GM21528 (cell line): Measurements from ENCODE around the gene TM7SF3.
A peak's percentile ranks its signal among the peaks of the same experiment; 100 is the strongest.
"Not testable (repeated sequence)": the region's sequence is repeated elsewhere in the genome, so short reads cannot be mapped to it uniquely, and the experiment has no call there.

Experiments used
- ATAC-seq: cut with Tn5 transposase; IDR thresholded peaks from one replicate; pipeline ENCODE4 v1.9.1; 2021; ENCODE audit warnings: mild to moderate bottlenecking, moderate library complexity; ENCODE audit not compliant: unreplicated experiment, low FRiP score

TM7SF3 gene, protein sequence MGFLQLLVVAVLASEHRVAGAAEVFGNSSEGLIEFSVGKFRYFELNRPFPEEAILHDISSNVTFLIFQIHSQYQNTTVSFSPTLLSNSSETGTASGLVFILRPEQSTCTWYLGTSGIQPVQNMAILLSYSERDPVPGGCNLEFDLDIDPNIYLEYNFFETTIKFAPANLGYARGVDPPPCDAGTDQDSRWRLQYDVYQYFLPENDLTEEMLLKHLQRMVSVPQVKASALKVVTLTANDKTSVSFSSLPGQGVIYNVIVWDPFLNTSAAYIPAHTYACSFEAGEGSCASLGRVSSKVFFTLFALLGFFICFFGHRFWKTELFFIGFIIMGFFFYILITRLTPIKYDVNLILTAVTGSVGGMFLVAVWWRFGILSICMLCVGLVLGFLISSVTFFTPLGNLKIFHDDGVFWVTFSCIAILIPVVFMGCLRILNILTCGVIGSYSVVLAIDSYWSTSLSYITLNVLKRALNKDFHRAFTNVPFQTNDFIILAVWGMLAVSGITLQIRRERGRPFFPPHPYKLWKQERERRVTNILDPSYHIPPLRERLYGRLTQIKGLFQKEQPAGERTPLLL

GRCh38 chr12:27014085-27014858 lies at the start of gene TM7SF3:
Gene TM7SF3 (minus strand): TSS chr12:27014384. CDS start chr12:27014168, 216 bp downstream.
- ATAC-seq: peak; percentile 79

DNA sequence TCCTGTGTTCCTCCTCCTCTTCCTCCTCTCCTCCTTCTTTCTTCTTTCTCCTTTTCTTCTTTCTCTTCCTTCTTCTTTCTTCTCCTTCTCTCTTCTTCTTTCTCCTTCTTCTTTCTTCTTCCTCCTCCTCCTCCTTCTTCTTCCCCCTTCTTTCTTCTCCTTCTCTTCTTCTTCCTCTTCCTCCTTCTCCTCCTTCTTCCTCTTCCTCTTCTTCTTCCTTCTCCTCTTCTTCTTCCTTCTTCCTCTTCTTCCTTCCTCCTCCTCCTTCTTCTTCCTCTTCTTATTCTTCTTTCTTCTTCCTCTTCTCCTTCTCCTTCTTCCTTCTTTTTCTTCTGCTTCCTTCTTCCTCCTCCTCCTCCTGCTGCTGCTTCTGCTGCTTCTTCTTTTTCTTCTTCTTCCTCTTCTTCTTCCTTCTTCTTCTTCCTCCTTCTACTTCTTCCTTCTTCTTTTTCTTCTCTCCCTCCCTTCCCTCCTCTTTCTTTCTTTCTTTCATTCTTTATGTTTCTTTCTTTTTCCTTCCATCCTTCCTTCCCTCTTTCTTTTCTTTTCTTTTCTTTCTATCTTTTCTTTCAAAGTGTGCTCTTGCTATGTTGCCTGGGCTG lies 49.2 kb upstream of the TM7SF3 start:
- ATAC-seq: no peak

GRCh38 chr12:27061317-27061716 lies 47.1 kb upstream of the TM7SF3 start:
- ATAC-seq: no peak

GRCh38 chr12:27060740-27061139 lies 46.6 kb upstream of the TM7SF3 start:
- ATAC-seq: no peak

DNA sequence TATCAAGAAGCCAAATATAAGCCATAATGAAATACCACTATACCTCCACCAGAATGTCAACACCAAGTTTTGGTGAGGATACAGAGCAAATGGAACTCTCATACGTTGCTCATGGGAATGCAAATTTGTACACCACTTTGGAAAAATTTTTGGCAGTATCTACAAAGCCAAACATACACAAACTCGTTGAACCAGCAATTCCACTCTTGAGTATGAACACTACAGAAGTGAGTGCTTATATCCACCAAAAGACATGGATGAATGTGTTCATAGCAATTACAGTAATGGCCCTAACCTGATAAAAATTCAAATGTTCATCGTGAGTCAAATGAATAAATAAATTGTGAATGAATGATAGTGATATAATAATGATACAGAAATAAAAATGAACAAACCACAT lies 43.4 kb upstream of the TM7SF3 start:
- ATAC-seq: no peak

DNA sequence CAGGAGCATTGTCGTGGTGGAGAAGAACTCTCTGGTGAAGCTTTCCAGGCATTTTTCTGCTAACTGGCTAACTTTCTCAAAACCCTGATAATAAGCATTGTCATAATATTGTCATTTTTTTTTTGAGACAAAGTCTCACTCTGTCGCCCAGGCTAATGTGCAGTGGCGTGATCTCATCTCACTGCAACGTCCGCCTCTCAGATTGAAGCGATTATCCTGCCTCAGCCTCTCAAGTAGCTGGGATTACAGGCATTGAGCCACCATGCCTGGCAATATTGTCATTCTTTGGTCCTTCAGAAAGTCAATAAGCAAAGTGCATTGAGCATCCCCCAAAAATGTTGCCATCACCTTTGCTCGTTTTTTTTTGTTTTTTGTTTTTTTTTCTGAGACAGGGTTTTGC lies 41.8 kb upstream of the TM7SF3 start:
- ATAC-seq: no peak

DNA sequence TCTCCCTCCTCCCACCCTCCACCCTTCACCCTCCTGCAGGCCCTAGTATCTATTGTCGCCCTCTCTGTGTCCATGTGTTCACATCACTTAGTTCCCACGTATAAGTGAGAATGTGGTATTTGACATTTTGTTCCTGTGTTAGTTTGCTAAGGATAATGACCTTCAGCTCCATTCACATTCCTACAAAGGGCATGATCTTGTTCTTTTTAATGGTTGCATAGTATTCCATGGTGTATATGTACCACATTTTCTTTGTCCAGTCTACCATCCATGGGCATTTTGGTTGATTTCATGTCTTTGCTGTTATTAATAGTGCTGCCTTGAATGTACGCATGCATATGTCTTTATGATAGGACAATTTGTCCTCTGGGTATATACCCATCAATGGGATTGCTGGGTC lies 38.6 kb upstream of the TM7SF3 start:
- ATAC-seq: no peak

GRCh38 chr12:27052176-27052575 lies 38.0 kb upstream of the TM7SF3 start:
- ATAC-seq: no peak

- no peak for ATAC-seq
These were observed 34.9 kb upstream of the TM7SF3 start for GRCh38 chr12:27048822-27049752.

DNA sequence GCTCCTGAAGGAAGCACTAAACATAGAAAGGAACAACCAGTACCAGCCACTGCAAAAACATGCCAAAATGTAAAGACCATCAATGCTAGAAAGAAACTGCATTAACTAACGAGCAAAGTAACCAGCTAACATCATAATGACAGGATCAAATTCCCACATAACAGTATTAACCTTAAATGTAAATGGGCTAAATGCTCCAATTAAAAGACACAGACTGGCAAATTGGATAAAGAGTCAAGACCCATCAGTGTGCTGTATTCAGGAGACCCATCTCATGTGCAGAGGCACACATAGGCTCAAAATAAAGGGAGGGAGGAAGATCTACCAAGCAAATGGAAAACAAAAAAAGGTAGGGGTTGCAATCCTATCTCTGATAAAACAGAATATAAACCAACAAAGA lies 27.8 kb upstream of the TM7SF3 start:
- ATAC-seq: not testable (repeated sequence)

- not testable (repeated sequence) for ATAC-seq
These were observed 26.5 kb upstream of the TM7SF3 start for GRCh38 chr12:27040637-27041036.

DNA sequence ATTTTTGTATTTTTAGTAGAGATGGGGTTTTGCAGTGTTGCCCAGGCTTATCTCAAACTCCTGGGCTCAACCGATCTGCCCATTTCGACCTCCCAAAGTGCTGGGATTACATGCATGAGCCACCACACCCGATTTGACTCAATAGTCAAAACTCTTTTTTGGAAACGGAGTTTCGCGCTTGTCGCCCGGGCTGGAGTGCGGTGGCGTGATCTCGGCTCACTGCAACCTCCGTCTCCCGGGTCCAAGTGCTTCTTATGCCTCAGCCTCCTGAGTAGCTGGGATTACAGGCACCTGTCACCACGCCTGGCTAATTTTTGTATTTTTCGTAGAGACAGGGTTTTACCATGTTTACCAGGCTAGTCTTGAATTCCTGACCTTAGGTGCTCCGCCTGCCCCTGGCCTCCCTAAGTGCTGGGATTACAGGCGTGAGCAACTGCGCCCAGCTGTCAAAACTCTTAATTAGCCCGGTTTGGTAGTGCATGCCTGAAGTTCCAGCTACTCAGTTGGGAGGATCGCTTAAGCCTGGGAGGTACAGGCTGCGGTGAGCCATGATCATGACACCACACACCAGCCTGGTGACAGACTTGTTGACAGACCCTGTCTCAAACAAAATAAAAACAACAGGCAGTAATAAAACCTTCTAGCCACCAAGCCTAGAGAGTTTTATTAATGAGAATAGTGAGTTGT lies 20.6 kb upstream of the TM7SF3 start:
- ATAC-seq: no peak

DNA sequence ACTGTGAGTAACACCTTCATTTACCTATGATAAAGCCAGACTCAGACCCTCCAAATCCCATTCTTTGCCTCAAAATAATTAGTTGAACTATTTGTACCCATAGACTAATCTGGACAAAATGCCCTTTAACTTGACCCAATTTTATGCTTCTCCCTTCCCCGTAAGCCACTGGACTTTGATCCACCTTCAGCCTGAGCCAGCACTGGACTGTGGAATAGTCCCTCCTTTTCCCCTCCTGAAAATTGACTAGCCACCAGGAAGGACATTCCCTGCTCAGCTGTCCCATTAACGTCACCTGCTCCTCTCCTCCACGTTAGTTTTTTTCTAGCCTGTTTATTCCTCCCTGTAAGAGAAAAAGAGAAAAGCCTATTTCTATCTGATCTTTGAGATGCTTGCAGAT lies 18.5 kb upstream of the TM7SF3 start:
- ATAC-seq: no peak

DNA sequence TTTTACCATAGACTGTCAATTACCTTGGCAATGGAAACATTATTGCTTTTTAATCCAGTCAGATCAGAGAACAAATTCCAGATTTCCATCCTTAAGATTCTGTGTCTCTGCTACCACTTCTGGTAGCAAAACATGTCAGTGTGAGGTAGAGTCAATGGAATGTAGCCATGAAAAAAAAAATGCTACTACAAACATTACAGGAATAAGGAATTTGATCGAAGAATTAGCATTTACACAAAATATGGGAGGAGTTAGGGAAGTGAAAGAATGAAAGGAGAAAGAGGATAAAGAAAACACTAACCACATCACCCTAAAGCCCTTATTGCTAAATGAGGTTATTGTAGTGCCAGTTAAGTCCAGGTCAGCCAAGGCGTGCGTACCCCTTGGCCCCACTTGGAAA lies 17.3 kb upstream of the TM7SF3 start:
- ATAC-seq: no peak

DNA sequence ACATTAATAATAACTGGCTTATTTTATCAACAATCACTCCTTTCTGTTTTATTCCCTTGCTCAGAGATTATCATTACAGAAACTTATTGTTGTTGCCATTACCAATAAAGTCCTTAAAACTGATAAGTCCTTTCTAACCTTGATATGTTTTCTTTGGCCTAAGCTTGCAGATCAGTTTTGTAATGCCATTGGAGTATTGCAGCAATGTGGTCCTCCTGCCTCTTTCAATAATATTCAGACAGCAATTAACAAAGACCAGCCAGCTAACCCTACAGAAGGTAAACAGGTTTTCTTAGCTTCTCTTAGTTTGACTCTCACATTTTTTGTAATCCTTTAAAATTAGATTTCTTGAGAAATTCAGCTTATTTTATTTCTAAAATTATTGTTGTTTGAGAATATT lies 12.1 kb upstream of the TM7SF3 start:
- no peak for ATAC-seq

DNA sequence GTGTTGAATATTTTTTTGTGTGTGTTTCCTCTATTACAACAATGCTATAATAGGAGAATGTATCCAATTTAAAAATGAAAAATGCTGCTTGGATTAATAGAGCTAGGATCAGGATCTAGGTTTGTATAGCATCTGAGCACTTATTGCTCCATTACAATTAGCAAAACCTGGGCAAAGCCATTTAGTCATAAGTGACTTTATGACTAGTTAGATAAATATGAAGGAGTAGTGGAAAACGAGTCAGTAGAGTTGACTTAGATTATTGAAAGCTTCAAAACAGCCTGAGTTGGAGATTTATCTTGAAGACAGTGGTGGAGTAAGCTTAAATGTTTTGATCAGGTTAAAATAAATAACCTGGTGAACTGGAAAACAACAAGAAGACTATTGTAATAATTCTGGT lies 10.9 kb upstream of the TM7SF3 start:
- no peak for ATAC-seq

GRCh38 chr12:27024291-27024690 lies 10.1 kb upstream of the TM7SF3 start:
- ATAC-seq: no peak

DNA sequence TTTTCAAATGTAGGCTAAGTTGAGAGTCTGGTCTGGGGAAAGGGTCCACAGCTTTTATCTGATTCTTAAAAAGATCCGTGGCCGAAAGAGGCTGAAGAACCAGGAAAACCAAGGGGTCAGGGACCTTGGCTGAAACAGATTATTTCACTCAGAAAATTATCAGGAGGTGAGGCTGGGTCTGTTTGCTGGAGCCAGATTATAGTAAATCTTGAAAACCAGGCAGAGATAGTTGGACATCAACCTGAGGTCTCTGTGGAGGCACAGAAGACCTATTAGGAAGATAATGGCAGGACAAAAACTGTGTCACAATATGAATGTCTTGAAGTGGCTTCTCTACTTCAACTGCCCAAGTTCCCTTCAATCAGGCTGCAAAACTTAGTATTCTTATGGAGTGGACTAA lies 6.6 kb upstream of the TM7SF3 start:
- ATAC-seq: no peak

GRCh38 chr12:27018037-27018436 lies 3.9 kb upstream of the TM7SF3 start:
- ATAC-seq: no peak
